ENCODE results near the gene GNG13. TPM values are rescaled to one million over a fixed set of nuclear protein-coding genes. Genes with fewer than 3 reads are reported as not detected.

The GNG13 gene, protein sequence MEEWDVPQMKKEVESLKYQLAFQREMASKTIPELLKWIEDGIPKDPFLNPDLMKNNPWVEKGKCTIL
- not detected in 2 replicates for total RNA-seq

GRCh38 chr16:799948-800833 is at the start of gene GNG13:
TSS of gene GNG13 (minus strand) at chr16:800734. CDS start at chr16:799077, 1,657 bp downstream.

GRCh38 chr16:788399-789126 is 12.0 kb downstream of the GNG13 start, which contains the start of gene CHTF18:
TSS of gene CHTF18 (plus strand) at chr16:788620. CDS start at chr16:788685, 65 bp downstream.

GRCh38 chr16:787978-788398 is 12.5 kb downstream of the GNG13 start, which contains the start of gene RPUSD1:
TSS of gene RPUSD1 (minus strand) at chr16:788381. CDS start at chr16:787737, 644 bp downstream.

DNA sequence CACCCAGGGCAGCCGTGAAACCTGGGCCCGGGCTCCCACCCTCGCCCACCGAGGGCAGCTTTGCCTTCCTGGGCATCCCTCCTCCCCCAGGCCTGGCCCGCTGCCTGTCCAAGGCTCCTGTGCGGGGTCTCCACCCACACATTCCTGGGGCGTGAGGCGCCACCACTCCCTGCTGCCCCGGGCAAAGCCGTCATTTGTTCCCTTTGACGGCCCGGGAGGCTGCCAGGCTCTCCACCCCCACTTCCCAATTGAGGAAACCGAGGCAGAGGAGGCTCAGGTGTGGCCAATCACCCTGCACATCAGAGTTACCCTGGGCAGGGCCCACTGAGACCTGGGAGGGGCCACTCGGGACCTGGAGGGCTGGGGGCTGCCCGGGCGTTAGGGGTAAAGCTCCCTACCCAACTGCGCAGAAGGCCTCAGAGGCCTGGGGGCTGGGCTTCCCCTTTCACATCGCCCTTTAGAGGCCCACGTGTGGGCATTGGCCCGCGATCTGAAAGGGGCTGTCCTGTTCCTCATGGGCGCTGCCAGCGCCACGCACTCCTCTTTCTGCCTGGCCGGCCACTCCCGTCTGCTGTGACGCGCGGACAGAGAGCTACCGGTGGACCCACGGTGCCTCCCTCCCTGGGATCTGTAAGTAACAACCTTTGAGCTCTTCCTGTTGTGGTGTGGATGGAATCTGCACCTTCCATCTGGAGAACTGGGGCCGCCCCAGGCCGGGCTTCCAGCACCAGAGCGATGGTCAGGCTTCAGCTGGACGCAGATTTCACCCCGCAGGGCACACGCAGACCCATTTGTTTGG is 39.8 kb downstream of the GNG13 start, which contains the start of gene MSLN:
Gene MSLN, plus strand, starts transcription at position 190 of the 799 bp plus-strand sequence. CDS start 1,947 bp downstream, outside the sequence.

Other genes with a start within 250 kb of the GNG13 start
- not detected in 2 replicates for gene PRR35, start 240.3 kb downstream of the GNG13 start, total RNA-seq
- gene NHLRC4, start 233.7 kb downstream of the GNG13 start, total RNA-seq: 2.2 and 2.3 TPM in 2 replicates
- gene PIGQ, start 230.8 kb downstream of the GNG13 start, total RNA-seq: 15.1 and 15.9 TPM in 2 replicates
- 9.2 and 10.9 TPM in 2 replicates for gene RAB40C, start 210.7 kb downstream of the GNG13 start, total RNA-seq
- gene WFIKKN1, start 169.7 kb downstream of the GNG13 start, total RNA-seq: under 0.01 and 0.09 TPM in 2 replicates
- 46.4 and 47.7 TPM in 2 replicates for gene METTL26, start 164.4 kb downstream of the GNG13 start, total RNA-seq
- 6.9 and 9.4 TPM in 2 replicates for gene MCRIP2, start 158.9 kb downstream of the GNG13 start, total RNA-seq
- gene WDR90, start 151.4 kb downstream of the GNG13 start, total RNA-seq: 6.2 and 6.4 TPM in 2 replicates
- gene RHOT2, start 132.6 kb downstream of the GNG13 start, total RNA-seq: 23.5 and 23.8 TPM in 2 replicates
- gene RHBDL1, start 125.1 kb downstream of the GNG13 start, total RNA-seq: 0.17 TPM in 1 of 2 replicates, not detected in the other
- 71.7 and 89.8 TPM in 2 replicates for gene STUB1, start 120.3 kb downstream of the GNG13 start, total RNA-seq
- gene JMJD8, start 116.4 kb downstream of the GNG13 start, total RNA-seq: 17.9 and 18.5 TPM in 2 replicates
- 1.7 and 2.5 TPM in 2 replicates for gene WDR24, start 110.3 kb downstream of the GNG13 start, total RNA-seq
- under 0.01 and 0.09 TPM in 2 replicates for gene FBXL16, start 94.9 kb downstream of the GNG13 start, total RNA-seq
- gene METRN, start 85.6 kb downstream of the GNG13 start, total RNA-seq: 14.1 and 27.2 TPM in 2 replicates
- 12.2 and 13.8 TPM in 2 replicates for gene ANTKMT, start 79.6 kb downstream of the GNG13 start, total RNA-seq
- 0.22 and 0.34 TPM in 2 replicates for gene CCDC78, start 74.3 kb downstream of the GNG13 start, total RNA-seq
- gene HAGHL, start 73.6 kb downstream of the GNG13 start, total RNA-seq: 4.6 and 4.7 TPM in 2 replicates
- gene CIAO3, start 59.7 kb downstream of the GNG13 start, total RNA-seq: 23.0 and 30.9 TPM in 2 replicates
- 0.17 TPM in 1 of 2 replicates, not detected in the other for gene MSLN, start 40.0 kb downstream of the GNG13 start, total RNA-seq
- 19.3 and 19.5 TPM in 2 replicates for gene RPUSD1, start 12.4 kb downstream of the GNG13 start, total RNA-seq
- 3.1 and 3.3 TPM in 2 replicates for gene CHTF18, start 12.1 kb downstream of the GNG13 start, total RNA-seq
- gene LMF1, start 170.2 kb upstream of the GNG13 start, total RNA-seq: 6.1 and 8.2 TPM in 2 replicates
- 0.33 and 0.34 TPM in 2 replicates for gene SOX8, start 181.0 kb upstream of the GNG13 start, total RNA-seq